ENCODE results near the gene DNMT3A.

- TF ChIP-seq CTCF (IDR thresholded peaks at IDR 0.05; ENCODE audit: borderline replicate concordance, extremely low read depth, low read length, poor library complexity, severe bottlenecking) (no peak), EZH2 (IDR thresholded peaks at IDR 0.05; ENCODE audit: borderline replicate concordance, low read depth, low read length, severe bottlenecking) (no peak)
These were observed 72.5 kb downstream of the DNMT3A start for GRCh38 chr2:25269233-25269632.

All from DND-41 (cell line).